Erythroblast (primary cell): Measurements from ENCODE around the gene MSI2.

Source experiments
- GATA1 ChIP-seq: IDR thresholded peaks from 2 replicates; pipeline ENCODE4 v1.6.1; 2011; ENCODE audit warnings: low read depth, mild to moderate bottlenecking, control low read depth, low read length, moderate library complexity
- POLR2A ChIP-seq: IDR thresholded peaks from 2 replicates; pipeline ENCODE4 v1.6.1; 2011; ENCODE audit warnings: mild to moderate bottlenecking, low read length

DNA sequence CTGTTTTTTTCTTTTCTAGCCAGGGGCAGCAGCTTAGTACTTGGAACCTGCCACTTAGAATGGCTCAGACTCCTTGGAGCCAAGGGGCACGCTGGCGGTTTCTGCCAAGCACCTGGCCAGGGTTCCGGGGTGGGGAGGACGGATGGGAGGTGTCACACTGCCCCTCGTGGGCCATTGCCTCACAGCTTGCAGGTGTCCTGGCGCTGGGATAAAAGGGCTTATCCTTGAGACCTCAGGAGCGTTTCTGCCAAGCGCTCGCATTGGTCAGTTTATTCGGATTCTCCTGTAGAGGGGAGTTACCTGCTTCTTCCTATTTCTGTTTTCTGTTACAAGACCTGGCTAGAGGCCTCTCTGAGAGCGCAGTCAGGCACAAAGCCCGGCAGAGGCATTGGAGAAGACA is 234.6 kb downstream of the MSI2 start:
- TF ChIP-seq POLR2A (no peak), GATA1 (no peak)
